ENCODE data around the gene MIPOL1. TPM values are rescaled to one million over a fixed set of nuclear protein-coding genes. Genes with fewer than 3 reads are reported as not detected.

The MIPOL1 gene
- total and polyA plus RNA-seq, 8 donors: 2.4 to 9.0 (median 6.4) TPM

DNA sequence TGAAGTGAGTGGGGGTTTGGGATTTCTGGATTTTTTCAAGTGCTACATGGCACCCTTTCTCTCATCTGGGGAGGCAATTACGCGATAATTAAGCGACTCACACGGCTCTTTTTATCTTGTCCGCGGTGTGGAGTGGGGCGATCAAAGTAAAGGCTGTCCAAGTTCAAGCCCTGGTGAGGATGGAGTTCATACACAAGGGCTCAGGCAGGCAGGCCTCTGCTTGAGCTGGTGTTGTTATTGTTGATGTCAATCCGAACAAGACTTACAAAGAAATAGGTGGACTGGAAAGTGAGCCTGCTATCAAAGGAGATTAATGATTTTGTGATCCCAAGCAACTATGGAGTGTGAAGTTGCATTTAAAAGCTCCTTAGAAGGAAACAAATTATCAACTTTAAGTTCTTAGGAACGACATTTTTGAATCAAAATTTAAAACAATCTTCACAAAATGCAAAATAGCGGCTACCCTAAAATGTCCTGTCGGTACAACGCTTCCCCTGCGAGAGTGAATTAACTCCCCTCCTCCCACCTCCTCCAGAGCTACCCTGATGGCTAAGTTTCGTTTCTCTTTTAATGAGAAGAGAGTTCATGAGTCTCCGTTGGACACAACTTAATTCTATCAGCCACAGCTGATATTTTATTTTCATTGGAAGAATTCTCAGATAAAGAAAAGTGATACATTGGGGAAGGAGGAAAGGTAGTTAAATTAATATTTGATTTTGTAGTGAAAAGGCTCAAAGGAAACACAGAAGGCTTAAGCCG, 391.4 kb downstream of the MIPOL1 start:
- no peak for ATAC-seq
- Histone ChIP-seq H3K27me3 (peaks cover 12 to 38% (median 24%) of the 10 kb centered on the region in 4 donors), H3K4me3 (no peak overlapping the region), H3K4me1 (peaks cover 0 to 6% (median 4%) of the 10 kb centered on the region in 3 donors), H3K9me3 (peaks cover 0 to 3% (median 0%) of the 10 kb centered on the region in 4 donors), H3K27ac (no peak overlapping the region), H3K36me3 (no peaks in the 10 kb centered on the region)
- no peak for DNase-seq
- FAIRE-seq: no peak
- WGBS, 2 donors: 46 to 54% methylated on average over 16 of the region's 16 CpGs
- TF ChIP-seq, protein P1, sequence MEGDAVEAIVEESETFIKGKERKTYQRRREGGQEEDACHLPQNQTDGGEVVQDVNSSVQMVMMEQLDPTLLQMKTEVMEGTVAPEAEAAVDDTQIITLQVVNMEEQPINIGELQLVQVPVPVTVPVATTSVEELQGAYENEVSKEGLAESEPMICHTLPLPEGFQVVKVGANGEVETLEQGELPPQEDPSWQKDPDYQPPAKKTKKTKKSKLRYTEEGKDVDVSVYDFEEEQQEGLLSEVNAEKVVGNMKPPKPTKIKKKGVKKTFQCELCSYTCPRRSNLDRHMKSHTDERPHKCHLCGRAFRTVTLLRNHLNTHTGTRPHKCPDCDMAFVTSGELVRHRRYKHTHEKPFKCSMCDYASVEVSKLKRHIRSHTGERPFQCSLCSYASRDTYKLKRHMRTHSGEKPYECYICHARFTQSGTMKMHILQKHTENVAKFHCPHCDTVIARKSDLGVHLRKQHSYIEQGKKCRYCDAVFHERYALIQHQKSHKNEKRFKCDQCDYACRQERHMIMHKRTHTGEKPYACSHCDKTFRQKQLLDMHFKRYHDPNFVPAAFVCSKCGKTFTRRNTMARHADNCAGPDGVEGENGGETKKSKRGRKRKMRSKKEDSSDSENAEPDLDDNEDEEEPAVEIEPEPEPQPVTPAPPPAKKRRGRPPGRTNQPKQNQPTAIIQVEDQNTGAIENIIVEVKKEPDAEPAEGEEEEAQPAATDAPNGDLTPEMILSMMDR (IDR thresholded peaks at IDR 0.05): no peak
- intact Hi-C loops (cut with DNase I): no loop called here

DNA sequence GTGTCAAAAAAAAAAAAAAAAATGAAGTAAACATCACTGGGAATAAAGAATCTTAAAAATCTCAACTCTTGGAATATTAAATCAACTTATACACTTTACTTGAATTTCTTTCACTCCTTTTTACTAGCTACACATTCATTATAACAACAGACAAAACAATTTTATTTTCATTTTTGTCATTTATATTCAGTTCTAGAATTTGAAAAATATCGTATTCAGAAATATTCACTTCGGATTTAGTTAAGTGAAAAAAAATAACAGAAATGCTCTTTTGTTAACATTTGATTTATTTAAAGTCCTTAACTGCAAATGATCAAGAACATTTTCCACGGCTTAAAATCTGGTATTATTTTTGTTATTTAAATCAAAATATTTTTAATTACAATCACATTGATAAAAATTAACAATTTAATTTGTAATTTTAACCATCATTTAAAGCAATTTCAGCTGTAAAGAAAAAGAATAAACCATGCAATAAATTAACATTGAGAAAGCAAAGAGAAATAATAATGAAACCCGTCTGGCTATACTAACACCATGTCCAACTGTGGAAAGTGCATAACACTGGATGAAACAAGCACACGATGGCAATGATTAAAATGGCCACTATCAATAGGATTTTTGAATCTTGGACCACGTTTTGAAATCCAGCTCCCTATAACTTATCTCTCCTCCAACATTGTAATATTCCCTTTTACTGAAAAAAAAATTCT, 392.1 kb downstream of the MIPOL1 start:
- FAIRE-seq: peak; percentile 77
- ATAC-seq: no peak
- Histone ChIP-seq H3K27ac (no peak overlapping the region), H3K4me3 (no peak overlapping the region), H3K9me3 (peaks cover 0 to 3% (median 0%) of the 10 kb centered on the region in 4 donors), H3K36me3 (no peaks in the 10 kb centered on the region), H3K27me3 (peaks cover 12 to 35% (median 21%) of the 10 kb centered on the region in 4 donors), H3K4me1 (peaks cover 0 to 4% (median 2%) of the 10 kb centered on the region in 3 donors)
- no peak for DNase-seq
- intact Hi-C loops (cut with DNase I): no loop called here
- TF ChIP-seq, protein P1 (IDR thresholded peaks at IDR 0.05): no peak
- 60 to 61% methylated on average over 6 of the region's 6 CpGs for WGBS, 2 donors

DNA sequence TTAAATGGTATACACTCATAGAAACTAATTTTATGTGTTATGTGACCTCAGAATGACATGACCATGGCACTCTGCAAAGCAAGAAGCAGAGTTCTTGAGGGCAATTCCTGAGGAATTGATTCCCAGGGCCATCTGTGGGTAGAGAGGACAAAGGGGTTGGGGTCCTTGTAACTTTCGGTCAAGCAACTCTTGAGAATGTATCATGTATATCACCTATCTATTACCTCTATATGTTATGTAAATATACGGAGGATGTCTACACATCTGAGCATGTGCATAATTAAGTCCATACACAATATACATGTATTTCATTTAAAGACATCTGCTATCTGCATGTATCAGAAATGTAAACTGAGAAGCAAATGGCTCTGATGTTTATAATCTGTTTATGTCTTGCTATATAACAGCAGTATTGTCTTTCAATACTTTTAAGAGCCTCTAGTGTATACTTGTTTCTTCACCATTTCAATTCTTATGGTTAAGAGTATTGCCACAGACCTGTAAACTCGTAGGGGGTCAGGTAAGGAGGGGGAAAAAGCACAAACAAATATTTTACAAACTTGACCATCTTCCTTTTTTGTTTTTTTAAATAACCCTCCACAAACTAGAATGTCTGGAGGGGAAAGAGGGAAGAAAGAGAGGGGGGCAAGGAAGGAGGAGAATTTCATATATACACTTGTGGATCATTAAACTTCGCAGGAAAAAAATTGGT, 392.8 kb downstream of the MIPOL1 start:
- no peak for DNase-seq
- intact Hi-C loops (cut with DNase I): no loop called here
- Histone ChIP-seq H3K4me3 (no peak overlapping the region), H3K27me3 (peaks cover 12 to 30% (median 21%) of the 10 kb centered on the region in 4 donors), H3K36me3 (no peaks in the 10 kb centered on the region), H3K4me1 (peaks cover 0 to 4% (median 2%) of the 10 kb centered on the region in 3 donors), H3K9me3 (peaks cover 0 to 3% (median 0%) of the 10 kb centered on the region in 4 donors), H3K27ac (no peak overlapping the region)
- TF ChIP-seq, protein P1 (IDR thresholded peaks at IDR 0.05): no peak
- ATAC-seq: no peak
- WGBS, 2 donors: 64 to 68% methylated on average over 4 of the region's 4 CpGs
- FAIRE-seq: no peak

DNA sequence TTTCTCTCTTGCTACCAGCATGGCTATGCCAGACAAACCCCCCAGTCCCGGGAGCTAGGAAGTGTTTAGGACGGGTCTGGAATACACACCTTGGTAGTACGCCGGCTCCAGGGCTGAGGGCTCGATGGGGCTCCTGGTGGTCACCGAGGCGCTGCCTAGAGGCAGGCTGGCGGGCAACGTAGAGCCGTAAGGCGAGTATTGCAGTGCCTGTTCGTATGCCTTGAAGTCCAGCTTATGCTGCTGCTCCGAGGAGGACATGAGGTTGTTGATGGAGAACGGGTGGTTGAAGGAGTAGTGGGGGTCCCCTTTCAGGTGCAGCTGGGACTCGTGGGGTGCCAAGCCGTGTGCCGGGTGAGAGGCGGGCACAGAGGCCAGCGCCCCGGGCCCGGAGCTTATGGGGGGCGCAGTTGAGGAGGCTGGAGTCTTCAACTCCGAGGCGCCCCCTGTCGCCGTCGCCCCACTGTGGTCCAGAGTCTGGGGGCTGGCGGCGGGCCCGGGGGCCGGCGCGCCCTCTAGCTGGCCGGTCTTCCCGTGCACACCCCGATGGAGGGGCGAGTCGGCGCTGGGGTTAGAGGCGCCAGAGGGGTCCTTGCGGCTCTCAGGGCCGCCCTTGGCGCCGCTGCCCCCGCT, 393.7 kb downstream of the MIPOL1 start:
- no peak overlapping the region for H3K27ac ChIP-seq
- intact Hi-C loops (cut with DNase I): no loop called here

More for the DNA sequence above, 393.7 kb downstream of the MIPOL1 start:
- H3K9me3 ChIP-seq: peaks cover 0 to 3% (median 0%) of the 10 kb centered on the region in 4 donors
- ATAC-seq: no peak
- 32 to 36% methylated on average over 42 to 45 of the region's 45 CpGs for WGBS, 2 donors
- FAIRE-seq: no peak
- TF ChIP-seq, protein P1 (IDR thresholded peaks at IDR 0.05): no peak
- H3K36me3 ChIP-seq: no peaks in the 10 kb centered on the region
- peaks cover 12 to 23% (median 19%) of the 10 kb centered on the region in 4 donors for H3K27me3 ChIP-seq
- peak in 1 of 6 donors; percentile 64 for DNase-seq
- no peak overlapping the region for H3K4me3 ChIP-seq
- peaks cover 0 to 10% (median 2%) of the 10 kb centered on the region in 3 donors for H3K4me1 ChIP-seq
